Measurements from ENCODE around the gene NFKB1. TPM values are rescaled to one million over a fixed set of nuclear protein-coding genes. Genes with fewer than 3 reads are reported as not detected.

NFKB1 gene
- total and polyA plus RNA-seq, 9 of the 15 experiments (the other 6 are each of a cell fraction or from before 2014, with no cell fraction given) = 2.4 to 14.5 (median 10.3) TPM

DNA sequence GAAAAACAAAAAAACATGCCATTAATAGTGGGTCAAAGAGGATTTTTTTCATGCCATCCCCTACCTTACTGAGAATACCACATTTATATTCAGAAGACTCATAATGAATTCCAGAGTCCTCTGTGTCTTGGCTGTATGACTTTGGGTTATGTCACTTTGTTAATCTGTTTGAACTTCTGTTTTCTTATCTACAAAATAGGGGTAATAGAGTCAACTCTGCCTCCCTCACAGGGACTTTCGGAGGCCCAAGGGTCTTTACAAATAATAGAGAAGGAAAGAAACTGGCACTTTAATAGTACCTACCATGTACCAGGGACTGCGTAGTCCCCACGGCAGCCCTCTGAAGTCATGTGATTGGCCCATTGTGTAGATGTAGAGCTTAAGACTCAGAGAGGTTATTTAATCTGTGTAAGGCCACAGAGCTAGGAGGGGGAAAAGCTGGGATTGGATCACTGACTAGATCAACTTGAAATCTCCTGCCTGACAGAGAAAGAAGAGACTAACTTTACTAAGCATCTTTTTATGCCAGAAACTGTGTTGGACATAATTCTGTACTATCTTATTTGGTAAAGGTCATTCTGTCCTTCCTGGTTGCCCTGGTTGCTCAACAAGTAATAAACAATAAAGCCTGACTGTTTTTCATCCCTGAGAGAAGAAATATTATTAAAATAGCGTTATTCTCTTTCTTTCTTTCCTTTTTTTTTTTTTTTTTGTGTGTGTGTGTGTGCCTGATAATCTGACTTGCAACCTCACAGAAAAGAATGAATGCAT, 59.6 kb downstream of the NFKB1 start (continued):
- TF ChIP-seq UBTF (IDR thresholded peaks at IDR 0.05; ENCODE audit: borderline replicate concordance in 1 of 2, low read depth in 2 of 2, low read length in 2 of 2) (no peak), ESRRA (IDR thresholded peaks at IDR 0.05; ENCODE audit: borderline replicate concordance, low read depth) (peak; percentile 46; the same call in 1 of the 2 replicates), BACH1 (tag; IDR thresholded peaks at IDR 0.05) (no peak), BCOR (IDR thresholded peaks at IDR 0.05) (peak; percentile 49; the same call in 1 of the 2 replicates), XRCC5 (IDR thresholded peaks at IDR 0.05; ENCODE audit: low read depth, low read length) (no peak), DPF2 (IDR thresholded peaks at IDR 0.05) (0 out of 2 replicates have a peak, but pooled peaks have one; percentile 35), E4F1 (CRISPR knock-in tag; IDR thresholded peaks at IDR 0.05; ENCODE audit: borderline replicate concordance) (no peak), CHCHD3 (CRISPR knock-in tag; IDR thresholded peaks at IDR 0.05) (no peak), ZNF280B (CRISPR knock-in tag; IDR thresholded peaks at IDR 0.05) (no peak), TAL1 (IDR thresholded peaks at IDR 0.05) (no peak), CBFA2T3 (IDR thresholded peaks at IDR 0.05) (peak; percentile 21; the same call in 1 of the 2 replicates), ZBTB17 (CRISPR knock-in tag; IDR thresholded peaks at IDR 0.05) (no peak), E2F1 (CRISPR knock-in tag; IDR thresholded peaks at IDR 0.05) (no peak), CHD2 (IDR thresholded peaks at IDR 0.05; ENCODE audit: low read depth, low read length) (no peak), NCOR1 (IDR thresholded peaks at IDR 0.05) (peak; percentile 13; the same call in 1 of the 2 replicates), ZNF449 (CRISPR knock-in tag; IDR thresholded peaks at IDR 0.05) (no peak)
- TF ChIP-seq, protein P1, sequence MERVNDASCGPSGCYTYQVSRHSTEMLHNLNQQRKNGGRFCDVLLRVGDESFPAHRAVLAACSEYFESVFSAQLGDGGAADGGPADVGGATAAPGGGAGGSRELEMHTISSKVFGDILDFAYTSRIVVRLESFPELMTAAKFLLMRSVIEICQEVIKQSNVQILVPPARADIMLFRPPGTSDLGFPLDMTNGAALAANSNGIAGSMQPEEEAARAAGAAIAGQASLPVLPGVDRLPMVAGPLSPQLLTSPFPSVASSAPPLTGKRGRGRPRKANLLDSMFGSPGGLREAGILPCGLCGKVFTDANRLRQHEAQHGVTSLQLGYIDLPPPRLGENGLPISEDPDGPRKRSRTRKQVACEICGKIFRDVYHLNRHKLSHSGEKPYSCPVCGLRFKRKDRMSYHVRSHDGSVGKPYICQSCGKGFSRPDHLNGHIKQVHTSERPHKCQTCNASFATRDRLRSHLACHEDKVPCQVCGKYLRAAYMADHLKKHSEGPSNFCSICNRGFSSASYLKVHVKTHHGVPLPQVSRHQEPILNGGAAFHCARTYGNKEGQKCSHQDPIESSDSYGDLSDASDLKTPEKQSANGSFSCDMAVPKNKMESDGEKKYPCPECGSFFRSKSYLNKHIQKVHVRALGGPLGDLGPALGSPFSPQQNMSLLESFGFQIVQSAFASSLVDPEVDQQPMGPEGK (CRISPR knock-in tag; IDR thresholded peaks at IDR 0.05; ENCODE audit: borderline replicate concordance) = no peak

Measured in K562 (cell line).